ENCODE data around the gene PLXNB2.

Gene PLXNB2

GRCh38 chr22:50248196-50249081 lies 59.0 kb downstream of the PLXNB2 start:
- DNase-seq: no peak
- no peaks in the 10 kb centered on the region for H3K27me3 ChIP-seq
- H3K27ac ChIP-seq: no peak overlapping the region
- H3K4me1 ChIP-seq: peaks cover 0 to 58% (median 41%) of the 10 kb centered on the region in 4 donors
- intact Hi-C loops (cut with DNase I; ENCODE audit: low total_unique reads): loop anchor here (10.0 kb wide), 1 partner anchor 256 kb away; the partner anchor contains the start of genes LMF2 and NCAPH2
- H3K9me3 ChIP-seq: no peaks in the 10 kb centered on the region
- no peak overlapping the region for H3K4me3 ChIP-seq
- TF ChIP-seq CTCF (IDR thresholded peaks at IDR 0.05): no peak
- peaks cover 0 to 16% (median 5%) of the 10 kb centered on the region in 3 donors for H3K36me3 ChIP-seq

- no peak for DNase-seq
- intact Hi-C loops (cut with DNase I; ENCODE audit: low total_unique reads): loop anchor here (10.0 kb wide), 1 partner anchor 257 kb away; the partner anchor contains the start of genes LMF2 and NCAPH2
- peaks cover 0 to 64% (median 46%) of the 10 kb centered on the region in 4 donors for H3K4me1 ChIP-seq
- no peak overlapping the region for H3K4me3 ChIP-seq
- H3K27ac ChIP-seq: no peak overlapping the region
- no peaks in the 10 kb centered on the region for H3K9me3 ChIP-seq
- TF ChIP-seq CTCF (IDR thresholded peaks at IDR 0.05): no peak
- peaks cover 0 to 16% (median 5%) of the 10 kb centered on the region in 3 donors for H3K36me3 ChIP-seq
- no peaks in the 10 kb centered on the region for H3K27me3 ChIP-seq
Observed at GRCh38 chr22:50247748-50248147, 59.7 kb downstream of the PLXNB2 start.

- H3K36me3 ChIP-seq: peaks cover 0 to 16% (median 5%) of the 10 kb centered on the region in 3 donors
- peak overlapping the region in 1 of 2 donors; percentile 95 for H3K4me3 ChIP-seq
Observed at GRCh38 chr22:50246242-50247175, 60.9 kb downstream of the PLXNB2 start.

GRCh38 chr22:50245214-50246072 lies 62.0 kb downstream of the PLXNB2 start:
- Histone ChIP-seq H3K36me3 (peaks cover 0 to 17% (median 5%) of the 10 kb centered on the region in 3 donors), H3K27me3 (no peaks in the 10 kb centered on the region), H3K4me3 (peak overlapping the region; percentile 77 to 95), H3K4me1 (peaks cover 0 to 71% (median 53%) of the 10 kb centered on the region in 4 donors), H3K9me3 (no peaks in the 10 kb centered on the region), H3K27ac (peak overlapping the region; percentile 90)
- no peak for DNase-seq
- no peak for TF ChIP-seq CTCF (IDR thresholded peaks at IDR 0.05)
- intact Hi-C loops (cut with DNase I; ENCODE audit: low total_unique reads): loop anchor here (2.0 to 10.0 kb wide), 2 partner anchors 97 to 259 kb away; partner anchors contain the start of genes LMF2, NCAPH2 and PPP6R2

More at GRCh38 chr22:50246242-50247175, 60.9 kb downstream of the PLXNB2 start:
- no peak for DNase-seq
- Histone ChIP-seq H3K27me3 (no peaks in the 10 kb centered on the region), H3K4me1 (peaks cover 0 to 70% (median 51%) of the 10 kb centered on the region in 4 donors), H3K27ac (no peak overlapping the region), H3K9me3 (no peaks in the 10 kb centered on the region)
- intact Hi-C loops (cut with DNase I; ENCODE audit: low total_unique reads): loop anchor here (10.0 kb wide), 1 partner anchor 258 kb away; the partner anchor contains the start of genes LMF2 and NCAPH2
- no peak for TF ChIP-seq CTCF (IDR thresholded peaks at IDR 0.05)

Data from tibial artery (tissue), 4 donors.